ENCODE results near the gene CFAP77. TPM values are rescaled to one million over a fixed set of nuclear protein-coding genes. Genes with fewer than 3 reads are reported as not detected.

CFAP77 gene
- total and polyA plus RNA-seq, 2 of the 13 experiments (the other 11 are each of a cell fraction or from before 2014, with no cell fraction given): not detected

DNA sequence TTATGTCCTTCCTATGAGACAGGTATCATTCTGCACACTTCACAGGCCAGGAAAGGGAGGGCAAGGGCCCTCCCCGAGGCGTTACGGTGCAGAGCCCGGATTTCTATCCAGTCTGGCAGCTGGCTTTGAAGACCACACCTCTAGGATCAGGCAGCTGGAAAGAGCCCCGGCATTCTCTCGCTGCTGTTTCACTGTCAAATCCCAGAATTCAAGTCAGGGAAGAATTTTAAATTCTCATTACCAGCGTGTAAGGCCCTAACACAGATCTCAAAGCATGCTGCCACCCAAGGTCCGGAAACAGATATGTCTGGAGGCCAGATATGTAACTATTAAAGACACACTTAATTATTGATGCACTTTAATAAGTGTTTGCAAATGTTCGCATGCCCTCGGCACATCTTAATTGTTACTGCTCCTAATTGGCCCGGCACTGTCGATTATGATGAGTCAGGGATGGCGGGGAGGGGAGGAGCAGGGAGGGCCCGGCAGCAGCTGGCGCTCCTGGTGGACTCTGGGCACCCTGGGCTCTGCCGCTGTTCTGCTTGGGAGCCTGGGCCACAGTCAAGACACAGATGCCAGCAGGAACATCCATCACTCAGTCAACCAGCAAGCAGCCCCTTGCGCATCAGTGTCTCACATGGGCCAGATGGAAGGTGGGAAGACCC is 96.1 kb downstream of the CFAP77 start:
- no peak for FAIRE-seq
- 10% methylated on average over 9 of the region's 17 CpGs for WGBS (ENCODE audit: low lambda C conversion rate)
- H4K20me1 ChIP-seq (ENCODE audit: insufficient read depth, low read length): 0 out of 2 replicates have a peak, but pooled peaks cover 3% of the 10 kb centered on the region
- H2AFZ ChIP-seq (ENCODE audit: low read length): no peak overlapping the region
- H3K9me3 ChIP-seq (ENCODE audit: low read length): no peaks in the 10 kb centered on the region
- CTCF ChIA-PET (ENCODE audit: low intra/inter-chr PET ratio, low total read pairs): interaction anchor here (3.2 kb wide), 1 partner anchor 69 kb away, joined by 17 read pairs; no protein-coding TSS in a partner anchor
- H3K4me2 ChIP-seq (ENCODE audit: low read depth, low read length): no peak overlapping the region
- no peak overlapping the region for H3K4me3 ChIP-seq (replicated peaks in 1 of 3; ENCODE audit: insufficient read depth in 1 of 3, low read depth in 2 of 3, low read length in 3 of 3)
- no peak overlapping the region for H3K27ac ChIP-seq (ENCODE audit: extremely low read length, insufficient read depth, low read length)
- DNase-seq (ENCODE audit: low spot score): no peak
- no TSS peak for BruUV-seq (replicated peaks)
- intact Hi-C loops (cut with micrococcal nuclease; ENCODE audit: unreplicated experiment): loop anchor here (10.0 kb wide), 1 partner anchor 91 kb away; the partner anchor contains the start of gene CFAP77
- no peaks in the 10 kb centered on the region for H3K36me3 ChIP-seq (replicated peaks in 1 of 2; ENCODE audit: control insufficient read depth in 1 of 2, insufficient read depth in 2 of 2, low read length in 2 of 2)
- peaks cover 9 to 77% of the 10 kb centered on the region in 2 experiments for H3K27me3 ChIP-seq (ENCODE audit: control insufficient read depth in 1 of 2, insufficient read depth in 2 of 2, low read length in 2 of 2)
- TF ChIP-seq, protein P1, sequence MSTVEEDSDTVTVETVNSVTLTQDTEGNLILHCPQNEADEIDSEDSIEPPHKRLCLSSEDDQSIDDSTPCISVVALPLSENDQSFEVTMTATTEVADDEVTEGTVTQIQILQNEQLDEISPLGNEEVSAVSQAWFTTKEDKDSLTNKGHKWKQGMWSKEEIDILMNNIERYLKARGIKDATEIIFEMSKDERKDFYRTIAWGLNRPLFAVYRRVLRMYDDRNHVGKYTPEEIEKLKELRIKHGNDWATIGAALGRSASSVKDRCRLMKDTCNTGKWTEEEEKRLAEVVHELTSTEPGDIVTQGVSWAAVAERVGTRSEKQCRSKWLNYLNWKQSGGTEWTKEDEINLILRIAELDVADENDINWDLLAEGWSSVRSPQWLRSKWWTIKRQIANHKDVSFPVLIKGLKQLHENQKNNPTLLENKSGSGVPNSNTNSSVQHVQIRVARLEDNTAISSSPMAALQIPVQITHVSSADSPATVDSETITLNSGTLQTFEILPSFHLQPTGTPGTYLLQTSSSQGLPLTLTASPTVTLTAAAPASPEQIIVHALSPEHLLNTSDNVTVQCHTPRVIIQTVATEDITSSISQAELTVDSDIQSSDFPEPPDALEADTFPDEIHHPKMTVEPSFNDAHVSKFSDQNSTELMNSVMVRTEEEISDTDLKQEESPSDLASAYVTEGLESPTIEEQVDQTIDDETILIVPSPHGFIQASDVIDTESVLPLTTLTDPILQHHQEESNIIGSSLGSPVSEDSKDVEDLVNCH (CRISPR knock-in tag; IDR thresholded peaks at IDR 0.05): no peak
- TF ChIP-seq, protein P2, sequence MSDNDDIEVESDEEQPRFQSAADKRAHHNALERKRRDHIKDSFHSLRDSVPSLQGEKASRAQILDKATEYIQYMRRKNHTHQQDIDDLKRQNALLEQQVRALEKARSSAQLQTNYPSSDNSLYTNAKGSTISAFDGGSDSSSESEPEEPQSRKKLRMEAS (IDR thresholded peaks at IDR 0.05): no peak
- no peak for TF ChIP-seq KDM3A (CRISPR knock-in tag; IDR thresholded peaks at IDR 0.05; ENCODE audit: low read depth)
- no peak for TF ChIP-seq PRMT3 (CRISPR knock-in tag; IDR thresholded peaks at IDR 0.05; ENCODE audit: borderline replicate concordance, low read depth)
- no peak for TF ChIP-seq ZNF496 (CRISPR knock-in tag; IDR thresholded peaks at IDR 0.05; ENCODE audit: insufficient replicate concordance)
- TF ChIP-seq, protein P3, sequence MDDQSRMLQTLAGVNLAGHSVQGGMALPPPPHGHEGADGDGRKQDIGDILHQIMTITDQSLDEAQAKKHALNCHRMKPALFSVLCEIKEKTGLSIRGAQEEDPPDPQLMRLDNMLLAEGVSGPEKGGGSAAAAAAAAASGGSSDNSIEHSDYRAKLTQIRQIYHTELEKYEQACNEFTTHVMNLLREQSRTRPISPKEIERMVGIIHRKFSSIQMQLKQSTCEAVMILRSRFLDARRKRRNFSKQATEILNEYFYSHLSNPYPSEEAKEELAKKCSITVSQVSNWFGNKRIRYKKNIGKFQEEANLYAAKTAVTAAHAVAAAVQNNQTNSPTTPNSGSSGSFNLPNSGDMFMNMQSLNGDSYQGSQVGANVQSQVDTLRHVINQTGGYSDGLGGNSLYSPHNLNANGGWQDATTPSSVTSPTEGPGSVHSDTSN (CRISPR knock-in tag; IDR thresholded peaks at IDR 0.05; ENCODE audit: borderline replicate concordance): no peak
- no peak for TF ChIP-seq KAT2B (IDR thresholded peaks at IDR 0.05; ENCODE audit: borderline replicate concordance, low read depth, low read length)
- H3K4me1 ChIP-seq (ENCODE audit: insufficient read depth, low read length): no peaks in the 10 kb centered on the region
- in situ Hi-C loops (cut with HindIII; ENCODE audit: extremely low pct_ligation_motif_present, low pct_unique_long_range_greater_than_20kb): loop anchor here (5.0 to 10.0 kb wide), 2 partner anchors 71 to 91 kb away; partner anchors contain the start of gene CFAP77
- no peak overlapping the region for H3K9ac ChIP-seq (ENCODE audit: insufficient read depth, low read depth, low read length)
- H3K79me2 ChIP-seq (ENCODE audit: insufficient read depth, low read length): no peaks in the 10 kb centered on the region
- ATAC-seq: no peak
- POLR2A ChIA-PET: no interaction called here
